Stimulated activated naive CD8-positive, alpha-beta T cell treated with anti-CD3 and anti-CD28 coated beads, Interleukin-15, Interleukin-2, amounts not matched to agents 100 ng/mL and 50 ng/mL, for 24 hours (primary cell): ENCODE results near the gene ABCB1.
"Not testable (repeated sequence)": the region's sequence is repeated elsewhere in the genome, so short reads cannot be mapped to it uniquely, and the experiment has no call there.

Experiments
- H3K27ac Mint-ChIP-seq: one replicate; pipeline ENCODE4 v1.8.0; 2021; ENCODE audit warnings: mild to moderate bottlenecking, mixed read lengths
- H3K27me3 Mint-ChIP-seq: one replicate; pipeline ENCODE4 v1.8.0; 2021; ENCODE audit warnings: mixed read lengths
- H3K36me3 Mint-ChIP-seq: one replicate; pipeline ENCODE4 v1.8.0; 2021; ENCODE audit warnings: low read depth, mixed read lengths
- H3K4me1 Mint-ChIP-seq: one replicate; pipeline ENCODE4 v1.8.0; 2021; ENCODE audit warnings: low read depth, mixed read lengths
- H3K4me3 Mint-ChIP-seq: one replicate; pipeline ENCODE4 v1.8.0; 2021; ENCODE audit warnings: mild to moderate bottlenecking, mixed read lengths
- H3K9me3 Mint-ChIP-seq: one replicate; pipeline ENCODE4 v1.8.0; 2021; ENCODE audit warnings: mixed read lengths

Gene ABCB1

DNA sequence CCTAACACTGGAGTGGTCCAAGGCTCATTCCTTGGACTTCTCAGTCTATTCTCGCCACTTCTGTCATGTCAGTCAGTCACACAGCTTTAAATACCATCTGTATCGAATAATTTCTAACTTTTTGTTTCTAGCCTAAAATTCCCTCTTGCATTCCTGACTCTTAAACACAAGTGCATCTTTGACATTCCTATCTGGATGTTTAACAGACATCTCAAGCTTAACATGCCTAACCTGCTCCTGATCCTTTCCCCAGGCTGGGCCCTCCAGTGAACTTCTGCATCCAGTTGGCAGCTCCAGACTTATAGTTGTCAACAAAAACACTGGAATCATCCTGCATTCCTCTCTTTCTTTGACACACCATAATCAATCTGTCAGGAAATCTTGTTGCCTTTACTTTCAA is 120.7 kb downstream of the ABCB1 start:
- Mint-ChIP-seq H3K4me1 (peaks cover 9% of the 10 kb centered on the region), H3K4me3 (no peak overlapping the region), H3K9me3 (no peaks in the 10 kb centered on the region), H3K27me3 (peaks cover 17% of the 10 kb centered on the region), H3K27ac (no peak overlapping the region), H3K36me3 (no peaks in the 10 kb centered on the region)

GRCh38 chr7:87476179-87476557 is 124.5 kb downstream of the ABCB1 start:
- Mint-ChIP-seq H3K27ac (no peak overlapping the region), H3K9me3 (no peaks in the 10 kb centered on the region), H3K36me3 (no peaks in the 10 kb centered on the region), H3K4me1 (peaks cover 20% of the 10 kb centered on the region), H3K4me3 (peak overlapping the region; percentile 48), H3K27me3 (peaks cover 45% of the 10 kb centered on the region)

DNA sequence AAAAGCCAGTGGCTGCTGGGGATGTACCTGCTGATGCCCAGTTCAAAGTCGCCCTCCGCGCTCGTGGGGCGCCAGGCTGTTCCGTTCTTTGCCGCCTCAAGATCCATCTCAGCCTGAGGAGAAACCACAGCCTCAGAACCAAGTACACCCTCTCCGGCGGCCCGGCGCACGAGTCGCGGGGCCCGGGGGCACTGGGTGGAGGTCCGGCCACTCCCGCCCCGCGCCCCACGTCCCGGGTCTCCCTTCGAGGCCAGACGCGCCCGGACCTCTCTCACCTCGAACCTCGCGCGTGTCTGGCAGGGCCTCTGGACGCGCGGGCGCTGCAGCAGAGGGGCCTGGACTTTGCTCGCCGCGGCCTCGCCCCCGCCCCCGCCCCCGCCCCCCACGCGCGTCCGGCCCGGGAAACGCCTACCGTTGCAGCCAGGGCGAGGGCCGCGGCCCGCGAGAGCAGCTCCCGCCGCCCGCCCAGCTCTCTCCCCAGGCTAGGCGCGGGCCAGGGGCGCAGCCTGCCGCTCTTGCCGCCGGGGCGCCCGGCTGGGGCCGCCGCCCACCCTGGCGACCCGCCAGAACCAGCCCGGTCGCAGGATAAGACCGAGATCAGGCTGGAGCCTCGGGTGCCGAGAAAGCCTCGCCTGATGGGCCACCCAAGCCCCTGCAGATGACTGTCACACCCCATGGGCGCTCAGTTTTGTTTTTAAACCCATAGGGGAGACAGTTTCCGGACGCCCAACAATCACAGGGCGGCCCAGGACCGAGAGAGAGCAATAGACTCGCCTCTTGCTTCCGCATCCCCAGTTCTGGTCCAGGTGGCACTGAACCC is 125.1 kb downstream of the ABCB1 start, which contains the start of gene ABCB4:
Gene ABCB4 (minus strand): TSS at position 322 of the 820 bp plus-strand sequence. CDS start 215 bp downstream, at position 107.
- Mint-ChIP-seq H3K4me3 (peak within 1 kb of the TSS; percentile 73), H3K27ac (peak within 1 kb of the TSS; percentile 67), H3K36me3 (no peaks in the 10 kb centered on the region), H3K9me3 (no peaks in the 10 kb centered on the region), H3K4me1 (peaks cover 20% of the 10 kb centered on the region), H3K27me3 (peaks cover 45% of the 10 kb centered on the region)

DNA sequence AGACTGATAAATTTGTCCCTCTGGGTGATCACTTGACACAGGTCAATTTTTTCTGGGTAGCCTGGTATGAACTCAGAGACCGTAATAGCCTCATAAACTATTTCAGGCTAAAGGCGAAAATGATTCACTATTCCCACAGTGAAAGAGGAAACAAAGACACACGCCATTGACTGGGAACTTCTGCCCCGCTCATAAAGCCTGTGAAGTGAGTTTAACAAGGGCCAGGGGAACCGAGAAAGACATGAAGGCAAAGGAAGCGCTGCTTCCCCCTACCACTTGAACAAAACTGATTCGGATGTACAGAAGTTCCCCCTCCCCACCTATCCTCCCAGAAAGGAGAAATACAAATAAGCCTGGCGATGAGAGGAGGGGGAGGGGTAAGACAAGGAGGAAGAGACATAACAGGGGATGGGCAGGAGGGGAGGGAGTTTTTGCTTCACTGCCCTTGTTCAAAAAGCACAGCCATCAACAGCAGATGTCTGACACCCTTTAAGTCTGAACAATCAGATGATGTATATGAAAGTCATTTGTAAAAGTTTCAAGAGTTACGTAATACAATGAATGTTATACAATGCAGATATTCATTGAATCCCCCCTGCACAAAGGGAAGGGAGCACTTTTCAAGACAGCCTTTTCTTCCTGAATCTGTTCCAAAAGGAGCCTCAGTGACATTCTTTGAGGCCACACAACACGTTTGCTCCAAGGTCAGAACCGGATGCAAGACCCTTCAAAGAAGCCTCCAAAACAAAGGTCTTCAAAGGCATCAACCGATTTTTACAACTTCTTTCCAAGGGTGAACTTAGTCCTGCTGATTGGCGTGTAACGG is 125.9 kb downstream of the ABCB1 start:
- no peaks in the 10 kb centered on the region for H3K9me3 Mint-ChIP-seq
- peaks cover 45% of the 10 kb centered on the region for H3K27me3 Mint-ChIP-seq
- H3K4me1 Mint-ChIP-seq: peaks cover 20% of the 10 kb centered on the region
- H3K36me3 Mint-ChIP-seq: no peaks in the 10 kb centered on the region
- peak overlapping the region; percentile 67 for H3K27ac Mint-ChIP-seq
- H3K4me3 Mint-ChIP-seq: peak overlapping the region; percentile 73

- Mint-ChIP-seq H3K4me3 (no peak overlapping the region), H3K27me3 (peaks cover 45% of the 10 kb centered on the region), H3K27ac (no peak overlapping the region), H3K9me3 (no peaks in the 10 kb centered on the region), H3K4me1 (peaks cover 20% of the 10 kb centered on the region), H3K36me3 (no peaks in the 10 kb centered on the region)
These were observed 126.7 kb downstream of the ABCB1 start for GRCh38 chr7:87473986-87474385.

DNA sequence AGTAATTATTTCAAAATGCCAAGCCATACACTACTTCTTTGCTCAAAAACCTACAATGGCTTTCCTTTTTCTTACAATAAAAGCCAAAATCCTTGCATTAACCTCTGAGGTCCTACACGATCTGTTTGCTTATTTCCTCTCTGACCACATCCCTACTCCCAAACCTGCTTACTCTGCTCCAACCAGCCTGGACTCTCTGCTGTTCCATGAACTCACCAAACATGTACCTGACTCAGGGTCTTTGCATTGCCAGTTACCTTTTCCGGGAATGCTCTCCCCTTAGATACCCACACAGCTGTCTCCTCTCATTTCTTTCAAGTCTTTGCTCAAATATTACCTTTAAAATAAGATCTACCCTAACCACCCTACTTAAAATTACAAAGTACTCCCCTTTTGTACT is 127.5 kb downstream of the ABCB1 start:
- Mint-ChIP-seq H3K27me3 (peaks cover 45% of the 10 kb centered on the region), H3K27ac (peak overlapping the region; percentile 14), H3K4me3 (no peak overlapping the region), H3K4me1 (peaks cover 20% of the 10 kb centered on the region), H3K36me3 (no peaks in the 10 kb centered on the region), H3K9me3 (no peaks in the 10 kb centered on the region)

GRCh38 chr7:87471473-87471872 is 129.2 kb downstream of the ABCB1 start:
- Mint-ChIP-seq H3K4me1 (peaks cover 19% of the 10 kb centered on the region), H3K27ac (no peak overlapping the region), H3K36me3 (no peaks in the 10 kb centered on the region), H3K9me3 (peaks cover 7% of the 10 kb centered on the region), H3K27me3 (peaks cover 42% of the 10 kb centered on the region), H3K4me3 (no peak overlapping the region)

GRCh38 chr7:87469204-87469603 is 131.5 kb downstream of the ABCB1 start:
- not testable (repeated sequence) for H3K4me3 Mint-ChIP-seq, H3K36me3 Mint-ChIP-seq, H3K9me3 Mint-ChIP-seq, H3K4me1 Mint-ChIP-seq, H3K27ac Mint-ChIP-seq
- H3K27me3 Mint-ChIP-seq: peaks cover 26% of the 10 kb centered on the region

DNA sequence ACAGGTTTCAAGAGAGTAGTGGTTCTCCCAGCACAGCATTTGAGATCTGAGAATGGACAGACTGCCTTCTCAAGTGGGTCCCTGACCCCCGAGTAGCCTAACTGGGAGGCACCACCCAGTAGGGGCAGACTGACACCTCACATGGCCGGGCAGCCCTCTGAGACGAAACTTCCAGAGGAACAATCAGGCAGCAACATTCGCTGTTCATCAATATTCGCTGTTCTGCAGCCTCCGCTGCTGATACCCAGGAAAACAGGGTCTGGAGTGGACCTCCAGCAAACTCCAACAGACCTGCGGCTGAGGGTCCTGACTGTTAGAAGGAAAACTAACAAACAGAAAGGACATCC is 135.2 kb downstream of the ABCB1 start:
- H3K36me3 Mint-ChIP-seq, H3K27ac Mint-ChIP-seq, H3K4me3 Mint-ChIP-seq, H3K4me1 Mint-ChIP-seq, H3K27me3 Mint-ChIP-seq, H3K9me3 Mint-ChIP-seq: not testable (repeated sequence)

DNA sequence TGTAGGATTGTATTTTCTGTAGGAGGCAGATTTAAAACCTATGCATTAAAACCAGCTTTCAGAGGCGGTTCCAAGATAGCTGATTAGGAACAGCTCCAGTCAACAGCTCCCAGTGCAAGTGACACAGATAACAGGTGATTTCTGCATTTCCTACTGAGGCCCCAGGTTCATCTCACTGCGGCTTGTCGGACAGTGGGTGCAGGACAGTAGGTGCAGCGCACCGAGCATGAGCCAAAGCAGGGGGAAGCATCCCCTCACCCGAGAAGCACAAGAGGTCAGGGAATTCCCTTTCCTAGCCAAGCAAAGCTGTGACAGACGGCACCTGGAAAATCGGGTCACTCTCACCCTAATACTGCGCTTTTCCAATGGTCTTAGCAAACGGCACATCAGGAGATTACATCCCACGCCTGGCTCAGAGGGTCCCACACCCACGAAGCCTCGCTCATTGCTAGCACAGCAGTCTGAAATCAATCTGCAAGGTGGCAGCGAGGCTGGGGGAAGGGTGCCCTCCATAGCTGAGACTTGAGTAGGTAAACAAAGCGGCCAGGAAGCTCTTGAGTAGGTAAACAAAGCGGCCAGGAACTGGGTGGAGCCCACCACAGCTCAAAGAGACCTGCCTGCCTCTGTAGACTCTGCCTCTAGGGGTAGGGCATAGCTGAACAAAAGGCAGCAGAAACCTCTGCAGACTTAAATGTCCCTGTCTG is 135.7 kb downstream of the ABCB1 start:
- not testable (repeated sequence) for H3K36me3 Mint-ChIP-seq, H3K27ac Mint-ChIP-seq, H3K27me3 Mint-ChIP-seq, H3K9me3 Mint-ChIP-seq, H3K4me3 Mint-ChIP-seq, H3K4me1 Mint-ChIP-seq

GRCh38 chr7:87463982-87464381 is 136.7 kb downstream of the ABCB1 start:
- H3K27ac Mint-ChIP-seq: no peak overlapping the region
- H3K4me1 Mint-ChIP-seq: no peaks in the 10 kb centered on the region
- H3K4me3 Mint-ChIP-seq: no peak overlapping the region
- H3K27me3 Mint-ChIP-seq: peaks cover 10% of the 10 kb centered on the region
- no peaks in the 10 kb centered on the region for H3K36me3 Mint-ChIP-seq
- H3K9me3 Mint-ChIP-seq: peaks cover 7% of the 10 kb centered on the region

- H3K4me3 Mint-ChIP-seq, H3K9me3 Mint-ChIP-seq, H3K36me3 Mint-ChIP-seq, H3K27ac Mint-ChIP-seq, H3K4me1 Mint-ChIP-seq, H3K27me3 Mint-ChIP-seq: not testable (repeated sequence)
These were observed 140.2 kb downstream of the ABCB1 start for GRCh38 chr7:87460444-87460843.

GRCh38 chr7:87459941-87460340 is 140.7 kb downstream of the ABCB1 start:
- Mint-ChIP-seq H3K4me3 (no peak overlapping the region), H3K4me1 (no peaks in the 10 kb centered on the region), H3K36me3 (no peaks in the 10 kb centered on the region), H3K9me3 (no peaks in the 10 kb centered on the region), H3K27me3 (peaks cover 3% of the 10 kb centered on the region), H3K27ac (no peak overlapping the region)

DNA sequence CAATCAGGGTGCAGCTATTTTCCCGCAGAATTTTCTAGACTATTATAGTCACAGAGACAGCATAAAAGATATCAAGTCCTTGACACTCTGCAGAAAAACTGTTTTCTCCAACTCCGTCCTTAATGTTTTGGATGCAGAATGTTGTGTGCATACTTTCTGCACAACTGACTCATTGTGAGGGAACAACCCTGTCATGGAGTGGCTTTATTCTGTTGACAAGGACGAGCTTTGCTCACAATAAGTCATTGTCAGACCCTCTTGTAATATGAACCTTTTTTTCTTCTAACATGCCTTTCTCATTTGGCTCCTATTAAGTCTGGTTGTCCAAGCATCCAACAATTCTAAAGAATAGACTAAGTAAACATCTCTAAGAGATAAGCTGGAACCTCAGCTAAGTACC is 142.5 kb downstream of the ABCB1 start:
- Mint-ChIP-seq H3K27me3 (peaks cover 3% of the 10 kb centered on the region), H3K27ac (no peak overlapping the region), H3K4me3 (no peak overlapping the region), H3K9me3 (no peaks in the 10 kb centered on the region), H3K4me1 (no peaks in the 10 kb centered on the region), H3K36me3 (no peaks in the 10 kb centered on the region)

- H3K27ac Mint-ChIP-seq: no peak overlapping the region
- H3K27me3 Mint-ChIP-seq: peaks cover 3% of the 10 kb centered on the region
- no peaks in the 10 kb centered on the region for H3K4me1 Mint-ChIP-seq
- H3K4me3 Mint-ChIP-seq: no peak overlapping the region
- H3K9me3 Mint-ChIP-seq: no peaks in the 10 kb centered on the region
- no peaks in the 10 kb centered on the region for H3K36me3 Mint-ChIP-seq
These were observed 144.4 kb downstream of the ABCB1 start for GRCh38 chr7:87456247-87456646.
